CD4-positive, alpha-beta T cell (primary cell): ENCODE data around the gene ARF3. TPM values are rescaled to one million over a fixed set of nuclear protein-coding genes. Genes with fewer than 3 reads are reported as not detected.

Source experiments
- ATAC-seq: fragments of 200-7000 bp; cut with Tn5 transposase; one replicate; pipeline ENCODE4 v1.10.0; 2022; ENCODE audit warnings: mild to moderate bottlenecking; ENCODE audit not compliant: poor library complexity
- CTCF ChIA-PET: fragments of 350-600 bp; sonication (Branson Sonifier 250); formaldehyde crosslinking; loops from one replicate; lab custom pipeline; 2021; ENCODE audit warnings: antibody characterized with exemption, inconsistent platforms; lab: Charles Lee
- POLR2A ChIA-PET: fragments of 350-600 bp; sonication (Branson Sonifier 250); formaldehyde crosslinking; loops from one replicate; lab custom pipeline; 2021; ENCODE audit warnings: antibody characterized with exemption, inconsistent platforms; lab: Charles Lee
- DNase-seq, 14 experiments: peaks; one replicate each; pipeline ENCODE4 v3.0.0-alpha.2; 2013 to 2020; ENCODE audit warnings: mixed read lengths in 2 of 14
- H3K27ac ChIP-seq, 2 donors: one replicate each; pipeline versions ENCODE4 v1.5.1 to v1.7.0; 2013; ENCODE audit warnings: low read length in 2 of 2, low read depth in 1 of 2, mild to moderate bottlenecking in 1 of 2
- H3K27me3 ChIP-seq, 2 experiments: 1 replicate in 1 of 2; 2 replicates in 1 of 2; pipeline versions ENCODE4 v1.6.1 to v1.7.0; 2013; ENCODE audit warnings: low read length in 2 of 2, control low read depth in 1 of 2, mild to moderate bottlenecking in 1 of 2, moderate library complexity in 1 of 2; ENCODE audit not compliant: insufficient read depth in 2 of 2, control insufficient read depth in 1 of 2
- H3K36me3 ChIP-seq: one replicate; pipeline ENCODE4 v1.6.1; 2013; ENCODE audit warnings: low read length, control low read depth; ENCODE audit not compliant: insufficient read depth
- H3K4me1 ChIP-seq: one replicate; pipeline ENCODE4 v1.6.1; 2013; ENCODE audit warnings: low read length, control low read depth; ENCODE audit not compliant: insufficient read depth
- H3K4me3 ChIP-seq: one replicate; pipeline ENCODE4 v1.5.1; 2013; ENCODE audit warnings: mild to moderate bottlenecking, low read length, moderate library complexity
- H3K9me3 ChIP-seq, 2 experiments: 1 replicate in 1 of 2; 2 replicates in 1 of 2; pipeline versions ENCODE4 v1.6.1 to v1.7.0; 2013; ENCODE audit warnings: low read length in 2 of 2, mild to moderate bottlenecking in 2 of 2, control low read depth in 1 of 2, moderate library complexity in 1 of 2; ENCODE audit not compliant: control insufficient read depth in 1 of 2, insufficient read depth in 1 of 2
- H3K27ac Mint-ChIP-seq: one replicate; pipeline ENCODE4 v1.8.0; 2020; ENCODE audit warnings: mixed read lengths
- H3K27me3 Mint-ChIP-seq: one replicate; pipeline ENCODE4 v1.8.0; 2021; ENCODE audit warnings: mixed read lengths
- H3K36me3 Mint-ChIP-seq: one replicate; pipeline ENCODE4 v1.8.0; 2021; ENCODE audit warnings: low read depth, mixed read lengths
- H3K4me1 Mint-ChIP-seq: one replicate; pipeline ENCODE4 v1.8.0; 2021; ENCODE audit warnings: low read depth, mixed read lengths
- H3K4me3 Mint-ChIP-seq: one replicate; pipeline ENCODE4 v1.8.0; 2020; ENCODE audit warnings: mild to moderate bottlenecking, mixed read lengths
- H3K9me3 Mint-ChIP-seq: one replicate; pipeline ENCODE4 v1.8.0; 2020; ENCODE audit warnings: mixed read lengths
- intact Hi-C, 2 experiments: fragments of 100-400 bp; cut with DNase I in 1 of 2; cut with micrococcal nuclease in 1 of 2; formaldehyde crosslinking; loops; one replicate each; pipeline versions ENCODE4 v1.15.1 to v1.9.0; 2023 to 2025; cut with DNase I, micrococcal nuclease
- total RNA-seq, 174 experiments: library from RNA in 2 of 174; stranded (reverse) in 2 of 174; gene quantifications; one replicate each; pipeline ENCODE4 v1.2.3 and lab custom pipeline; 2021 to 2026
- TF ChIP-seq, protein P1 (sequence below): fragments of 200-600 bp; IDR thresholded peaks from one replicate; pipeline ENCODE4 v1.8.0; 2022; ENCODE audit warnings: antibody characterized with exemption, mild to moderate bottlenecking

ARF3 gene
- total RNA-seq, 2 experiments from 2014 or later, result 32.0 to 34.6 TPM

GRCh38 chr12:48927261-48927660 lies 30.0 kb downstream of the ARF3 start:
- Mint-ChIP-seq H3K36me3 (peaks cover 49% of the 10 kb centered on the region), H3K4me3 (peak overlapping the region; percentile 81), H3K9me3 (no peaks in the 10 kb centered on the region), H3K27me3 (no peaks in the 10 kb centered on the region), H3K4me1 (peaks cover 50% of the 10 kb centered on the region), H3K27ac (peak overlapping the region; percentile 69)
- no peaks in the 10 kb centered on the region for H3K9me3 ChIP-seq
- TF ChIP-seq, protein P1, sequence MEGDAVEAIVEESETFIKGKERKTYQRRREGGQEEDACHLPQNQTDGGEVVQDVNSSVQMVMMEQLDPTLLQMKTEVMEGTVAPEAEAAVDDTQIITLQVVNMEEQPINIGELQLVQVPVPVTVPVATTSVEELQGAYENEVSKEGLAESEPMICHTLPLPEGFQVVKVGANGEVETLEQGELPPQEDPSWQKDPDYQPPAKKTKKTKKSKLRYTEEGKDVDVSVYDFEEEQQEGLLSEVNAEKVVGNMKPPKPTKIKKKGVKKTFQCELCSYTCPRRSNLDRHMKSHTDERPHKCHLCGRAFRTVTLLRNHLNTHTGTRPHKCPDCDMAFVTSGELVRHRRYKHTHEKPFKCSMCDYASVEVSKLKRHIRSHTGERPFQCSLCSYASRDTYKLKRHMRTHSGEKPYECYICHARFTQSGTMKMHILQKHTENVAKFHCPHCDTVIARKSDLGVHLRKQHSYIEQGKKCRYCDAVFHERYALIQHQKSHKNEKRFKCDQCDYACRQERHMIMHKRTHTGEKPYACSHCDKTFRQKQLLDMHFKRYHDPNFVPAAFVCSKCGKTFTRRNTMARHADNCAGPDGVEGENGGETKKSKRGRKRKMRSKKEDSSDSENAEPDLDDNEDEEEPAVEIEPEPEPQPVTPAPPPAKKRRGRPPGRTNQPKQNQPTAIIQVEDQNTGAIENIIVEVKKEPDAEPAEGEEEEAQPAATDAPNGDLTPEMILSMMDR, result no peak
- ChIA-PET CTCF (interaction anchor here (0.7 to 1.1 kb wide), 3 partner anchors 9 to 113 kb away, joined by 3 read pairs; a partner anchor contains a TSS), POLR2A (interaction anchor here (1.1 kb wide), 1 partner anchor 24 kb away, joined by 4 read pairs; a partner anchor contains a TSS)
- no peak overlapping the region for H3K27ac ChIP-seq
- peaks cover 39% of the 10 kb centered on the region for H3K4me1 ChIP-seq
- DNase-seq, result peak in 1 of 14 experiments; percentile 27
- peaks cover 29% of the 10 kb centered on the region for H3K36me3 ChIP-seq
- no peaks in the 10 kb centered on the region for H3K27me3 ChIP-seq
- H3K4me3 ChIP-seq, result no peak overlapping the region
- intact Hi-C loops, result no loop called here
- ATAC-seq, result no peak

GRCh38 chr12:48925304-48926011 lies 31.8 kb downstream of the ARF3 start, which contains the start of gene FKBP11:
Gene FKBP11 (minus strand): TSS chr12:48925492. CDS start chr12:48925428, 64 bp downstream.
- peak within 1 kb of the TSS; percentile 87 to 91 for H3K27ac ChIP-seq
- H3K4me3 ChIP-seq, result peak within 1 kb of the TSS; percentile 100
- intact Hi-C loops, result loop anchor here in 1 of 2 experiments (2.0 kb wide), 2 partner anchors 21 to 53 kb away; partner anchors contain the start of gene WNT1
- peak; percentile 49 to 91 (median 70) for DNase-seq
- Mint-ChIP-seq H3K36me3 (peaks cover 59% of the 10 kb centered on the region), H3K4me3 (peak within 1 kb of the TSS; percentile 99), H3K9me3 (no peaks in the 10 kb centered on the region), H3K27me3 (no peaks in the 10 kb centered on the region), H3K4me1 (peaks cover 66% of the 10 kb centered on the region), H3K27ac (peak within 1 kb of the TSS; percentile 86)
- TF ChIP-seq, protein P1, result no peak
- peak; percentile 77 for ATAC-seq
- H3K9me3 ChIP-seq, result no peaks in the 10 kb centered on the region
- H3K36me3 ChIP-seq, result peaks cover 38% of the 10 kb centered on the region
- ChIA-PET CTCF (interaction anchor here (0.8 to 3.5 kb wide), 17 partner anchors 8 to 147 kb away, joined by 3 to 35 read pairs (median 5); partner anchors contain the start of genes ARF3, DDX23 and WNT1), POLR2A (interaction anchor here (0.7 to 3.8 kb wide), 19 partner anchors 8 to 263 kb away, joined by 3 to 31 read pairs (median 7); partner anchors contain the start of genes ARF3, DDX23, DHH and RND1)
- peaks cover 47% of the 10 kb centered on the region for H3K4me1 ChIP-seq
- H3K27me3 ChIP-seq, result no peaks in the 10 kb centered on the region

GRCh38 chr12:48924617-48925303 lies 32.5 kb downstream of the ARF3 start:
- ATAC-seq, result peak; percentile 84
- Histone ChIP-seq H3K27ac (peak overlapping the region; percentile 87 to 91), H3K27me3 (no peaks in the 10 kb centered on the region), H3K36me3 (peaks cover 37% of the 10 kb centered on the region), H3K9me3 (no peaks in the 10 kb centered on the region), H3K4me3 (peak overlapping the region; percentile 100), H3K4me1 (peaks cover 52% of the 10 kb centered on the region)
- ChIA-PET CTCF (interaction anchor here (0.6 to 3.5 kb wide), 22 partner anchors 9 to 148 kb away, joined by 3 to 35 read pairs (median 3); partner anchors contain the start of genes ARF3, DDX23 and WNT1), POLR2A (interaction anchor here (1.0 to 3.8 kb wide), 17 partner anchors 9 to 264 kb away, joined by 3 to 31 read pairs (median 7); partner anchors contain the start of genes ARF3, DDX23, DHH and RND1)
- H3K4me1 Mint-ChIP-seq, result peaks cover 63% of the 10 kb centered on the region
- no peaks in the 10 kb centered on the region for H3K27me3 Mint-ChIP-seq
- peak; percentile 60 to 91 (median 74) for DNase-seq
- no peaks in the 10 kb centered on the region for H3K9me3 Mint-ChIP-seq
- H3K4me3 Mint-ChIP-seq, result peak overlapping the region; percentile 99
- TF ChIP-seq, protein P1, result peak; percentile 75
- peak overlapping the region; percentile 86 for H3K27ac Mint-ChIP-seq
- intact Hi-C loops, result loop anchor here (1.0 to 5.0 kb wide), 4 partner anchors 12 to 54 kb away; partner anchors contain the start of gene WNT1 (in 2 of the 2)
- peaks cover 52% of the 10 kb centered on the region for H3K36me3 Mint-ChIP-seq
